ENCODE measurements around the gene ZKSCAN5. TPM values are rescaled to one million over a fixed set of nuclear protein-coding genes. Genes with fewer than 3 reads are reported as not detected.

ZKSCAN5 gene
- total and polyA plus RNA-seq, 2 donors (not counting 1 experiment from before 2014, with no cell fraction given) = 9.6 to 17.5 TPM

DNA sequence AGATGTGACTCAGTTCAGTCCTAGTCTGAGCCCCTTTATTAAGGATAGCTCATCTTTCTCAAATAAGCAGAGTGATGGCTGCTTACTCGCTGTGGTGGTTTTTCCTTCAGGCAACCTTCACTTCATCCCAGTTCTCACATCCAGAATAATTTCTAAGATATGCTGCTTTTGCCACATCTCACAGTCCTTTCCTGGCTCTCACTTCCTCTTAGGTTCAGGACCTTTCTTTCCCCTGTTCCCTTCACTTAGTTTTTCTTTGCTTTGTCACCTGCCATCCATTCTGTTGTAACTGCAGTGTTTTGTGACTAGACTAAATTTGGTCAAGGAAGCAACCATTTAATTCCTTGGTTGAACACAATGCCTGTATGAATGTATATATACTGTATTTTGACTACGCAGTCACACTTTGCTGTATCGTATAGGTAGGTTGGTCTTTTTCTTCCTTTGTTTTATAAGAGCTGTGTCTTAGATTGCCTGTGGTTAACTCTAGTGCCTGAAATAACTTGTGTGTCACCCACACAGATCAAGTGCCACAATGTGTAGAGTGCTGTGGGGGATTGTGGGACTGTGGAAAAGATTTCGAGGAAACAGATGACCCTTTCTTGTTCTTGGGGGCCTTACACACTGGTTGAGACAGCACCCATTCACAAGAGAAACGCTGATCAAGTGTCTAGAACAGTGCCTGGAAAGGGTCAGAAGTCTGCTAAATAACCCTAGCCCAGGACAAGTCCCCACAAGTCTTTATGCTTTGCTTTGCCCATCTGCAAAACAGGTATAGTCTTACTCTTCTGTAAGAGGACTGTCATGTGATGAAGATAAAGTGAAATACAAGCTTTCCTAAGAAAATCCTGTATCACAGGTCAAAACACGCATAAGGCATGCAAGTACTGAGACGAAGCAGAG is 56.6 kb downstream of the ZKSCAN5 start:
- DNase-seq (ENCODE audit: low read depth in 2 of 2) = no peak
- Histone ChIP-seq H3K27ac (ENCODE audit: insufficient read depth, low read length) (peak overlapping the region; percentile 93), H3K4me2 (ENCODE audit: extremely low read depth, insufficient read depth, low read length) (no peak overlapping the region), H3K36me3 (ENCODE audit: control insufficient read depth, insufficient read depth, low read length) (peaks cover 25% of the 10 kb centered on the region), H2AFZ (ENCODE audit: low read length) (no peak overlapping the region), H3K9ac (ENCODE audit: insufficient read depth, low read length) (no peak overlapping the region), H3K27me3 (ENCODE audit: control insufficient read depth, insufficient read depth, low read length) (no peaks in the 10 kb centered on the region), H3K79me2 (ENCODE audit: control insufficient read depth, insufficient read depth, low read length) (peaks cover 72% of the 10 kb centered on the region), H4K20me1 (ENCODE audit: control insufficient read depth, extremely low read depth, insufficient read depth, low read length) (no peaks in the 10 kb centered on the region), H3K4me3 (replicated peaks in 1 of 4; ENCODE audit: control extremely low read depth in 1 of 4, insufficient read depth in 1 of 4, low read depth in 3 of 4, low read length in 4 of 4) (no peak overlapping the region), H3K9me3 (ENCODE audit: control insufficient read depth, insufficient read depth, low read depth, low read length) (no peaks in the 10 kb centered on the region), H3K4me1 (ENCODE audit: control insufficient read depth, extremely low read depth, insufficient read depth, low read length) (peaks cover 27% of the 10 kb centered on the region)
- TF ChIP-seq EZH2 (IDR thresholded peaks at IDR 0.05; ENCODE audit: low read length, missing control alignments) = no peak
- TF ChIP-seq, protein P1, sequence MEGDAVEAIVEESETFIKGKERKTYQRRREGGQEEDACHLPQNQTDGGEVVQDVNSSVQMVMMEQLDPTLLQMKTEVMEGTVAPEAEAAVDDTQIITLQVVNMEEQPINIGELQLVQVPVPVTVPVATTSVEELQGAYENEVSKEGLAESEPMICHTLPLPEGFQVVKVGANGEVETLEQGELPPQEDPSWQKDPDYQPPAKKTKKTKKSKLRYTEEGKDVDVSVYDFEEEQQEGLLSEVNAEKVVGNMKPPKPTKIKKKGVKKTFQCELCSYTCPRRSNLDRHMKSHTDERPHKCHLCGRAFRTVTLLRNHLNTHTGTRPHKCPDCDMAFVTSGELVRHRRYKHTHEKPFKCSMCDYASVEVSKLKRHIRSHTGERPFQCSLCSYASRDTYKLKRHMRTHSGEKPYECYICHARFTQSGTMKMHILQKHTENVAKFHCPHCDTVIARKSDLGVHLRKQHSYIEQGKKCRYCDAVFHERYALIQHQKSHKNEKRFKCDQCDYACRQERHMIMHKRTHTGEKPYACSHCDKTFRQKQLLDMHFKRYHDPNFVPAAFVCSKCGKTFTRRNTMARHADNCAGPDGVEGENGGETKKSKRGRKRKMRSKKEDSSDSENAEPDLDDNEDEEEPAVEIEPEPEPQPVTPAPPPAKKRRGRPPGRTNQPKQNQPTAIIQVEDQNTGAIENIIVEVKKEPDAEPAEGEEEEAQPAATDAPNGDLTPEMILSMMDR (conservative IDR thresholded peaks at IDR 0.05 in 1 of 2, IDR thresholded peaks at IDR 0.05 in 1 of 2; ENCODE audit: low read depth in 1 of 2, low read length in 2 of 2) = no peak

DNA sequence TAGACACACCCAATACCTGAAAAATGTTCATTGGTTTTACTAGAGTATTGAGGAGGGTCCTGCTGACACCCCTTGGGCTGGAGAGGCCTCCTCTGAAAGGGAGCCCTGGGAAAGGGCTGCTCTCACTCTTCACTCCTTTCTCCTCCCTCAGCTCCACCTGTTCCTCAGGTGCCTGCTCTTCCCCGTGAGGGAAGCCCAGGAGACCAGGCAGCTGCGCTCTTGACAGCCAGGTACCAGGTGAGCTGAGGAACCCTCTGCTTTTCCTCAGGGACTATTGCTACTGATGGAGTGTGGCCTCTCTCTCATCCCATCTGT is 57.2 kb downstream of the ZKSCAN5 start:
- H3K27ac ChIP-seq (ENCODE audit: insufficient read depth, low read length) = peak overlapping the region; percentile 93
- TF ChIP-seq, protein P1 (conservative IDR thresholded peaks at IDR 0.05 in 1 of 2, IDR thresholded peaks at IDR 0.05 in 1 of 2; ENCODE audit: low read depth in 1 of 2, low read length in 2 of 2) = no peak
- TF ChIP-seq EZH2 (IDR thresholded peaks at IDR 0.05; ENCODE audit: low read length, missing control alignments) = no peak
- no peaks in the 10 kb centered on the region for H3K27me3 ChIP-seq (ENCODE audit: control insufficient read depth, insufficient read depth, low read length)
- H3K36me3 ChIP-seq (ENCODE audit: control insufficient read depth, insufficient read depth, low read length) = peaks cover 27% of the 10 kb centered on the region
- no peak overlapping the region for H3K4me3 ChIP-seq (replicated peaks in 1 of 4; ENCODE audit: control extremely low read depth in 1 of 4, insufficient read depth in 1 of 4, low read depth in 3 of 4, low read length in 4 of 4)
- H4K20me1 ChIP-seq (ENCODE audit: control insufficient read depth, extremely low read depth, insufficient read depth, low read length) = no peaks in the 10 kb centered on the region
- no peak overlapping the region for H2AFZ ChIP-seq (ENCODE audit: low read length)
- DNase-seq (ENCODE audit: low read depth in 2 of 2) = no peak
- H3K9ac ChIP-seq (ENCODE audit: insufficient read depth, low read length) = no peak overlapping the region
- H3K79me2 ChIP-seq (ENCODE audit: control insufficient read depth, insufficient read depth, low read length) = peaks cover 74% of the 10 kb centered on the region
- H3K4me1 ChIP-seq (ENCODE audit: control insufficient read depth, extremely low read depth, insufficient read depth, low read length) = peaks cover 27% of the 10 kb centered on the region
- no peak overlapping the region for H3K4me2 ChIP-seq (ENCODE audit: extremely low read depth, insufficient read depth, low read length)
- H3K9me3 ChIP-seq (ENCODE audit: control insufficient read depth, insufficient read depth, low read depth, low read length) = no peaks in the 10 kb centered on the region

DNA sequence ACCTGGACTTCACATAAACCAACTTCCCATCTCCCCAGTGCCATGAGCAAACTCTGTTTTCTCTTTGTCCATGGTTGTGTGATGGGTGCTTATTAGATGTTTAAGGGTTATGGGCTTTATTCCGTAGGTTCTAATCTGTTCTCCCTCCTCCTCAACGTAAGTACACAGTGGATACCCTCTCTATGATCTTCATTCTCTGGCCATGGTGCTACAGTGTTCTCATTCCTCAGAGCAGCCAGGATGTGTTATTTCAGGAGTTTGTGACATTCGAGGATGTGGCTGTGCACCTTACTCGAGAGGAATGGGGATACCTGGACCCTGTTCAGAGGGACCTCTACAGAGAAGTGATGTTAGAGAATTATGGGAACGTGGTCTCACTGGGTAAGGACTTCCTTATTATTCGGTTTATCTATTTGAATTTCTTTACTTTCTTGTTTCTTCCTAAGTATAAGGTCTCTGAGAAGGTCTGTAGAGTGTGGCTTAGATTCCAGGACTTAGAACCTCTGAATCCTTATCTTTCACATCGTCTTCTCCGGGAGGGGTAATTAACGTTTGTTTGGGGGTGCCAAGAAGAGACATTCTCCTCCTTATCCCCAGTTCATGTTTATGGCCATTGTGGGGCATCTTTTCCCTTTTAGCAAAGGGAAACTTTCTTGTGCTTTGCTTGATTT is 57.8 kb downstream of the ZKSCAN5 start:
- Histone ChIP-seq H3K4me3 (replicated peaks in 1 of 4; ENCODE audit: control extremely low read depth in 1 of 4, insufficient read depth in 1 of 4, low read depth in 3 of 4, low read length in 4 of 4) (peak overlapping the region in 3 of 4 experiments; percentile 2 to 17 (median 15)), H3K4me2 (ENCODE audit: extremely low read depth, insufficient read depth, low read length) (peak overlapping the region; percentile 9), H3K79me2 (ENCODE audit: control insufficient read depth, insufficient read depth, low read length) (peaks cover 69% of the 10 kb centered on the region), H3K36me3 (ENCODE audit: control insufficient read depth, insufficient read depth, low read length) (peaks cover 27% of the 10 kb centered on the region), H3K4me1 (ENCODE audit: control insufficient read depth, extremely low read depth, insufficient read depth, low read length) (peaks cover 27% of the 10 kb centered on the region), H3K9me3 (ENCODE audit: control insufficient read depth, insufficient read depth, low read depth, low read length) (no peaks in the 10 kb centered on the region), H3K9ac (ENCODE audit: insufficient read depth, low read length) (peak overlapping the region; percentile 20), H2AFZ (ENCODE audit: low read length) (no peak overlapping the region), H3K27me3 (ENCODE audit: control insufficient read depth, insufficient read depth, low read length) (no peaks in the 10 kb centered on the region), H4K20me1 (ENCODE audit: control insufficient read depth, extremely low read depth, insufficient read depth, low read length) (no peaks in the 10 kb centered on the region), H3K27ac (ENCODE audit: insufficient read depth, low read length) (peak overlapping the region; percentile 93)
- DNase-seq (ENCODE audit: low read depth in 2 of 2) = no peak
- TF ChIP-seq, protein P1 (conservative IDR thresholded peaks at IDR 0.05 in 1 of 2, IDR thresholded peaks at IDR 0.05 in 1 of 2; ENCODE audit: low read depth in 1 of 2, low read length in 2 of 2) = no peak
- no peak for TF ChIP-seq EZH2 (IDR thresholded peaks at IDR 0.05; ENCODE audit: low read length, missing control alignments)
